ENCODE data around the gene BLNK.

- TF ChIP-seq CTCF (IDR thresholded peaks at IDR 0.05): no peak
- no peak for TF ChIP-seq POLR2A (IDR thresholded peaks at IDR 0.05)
- TF ChIP-seq POLR2AphosphoS5 (IDR thresholded peaks at IDR 0.05): no peak
- TF ChIP-seq EP300 (IDR thresholded peaks at IDR 0.05): no peak
These were observed 82.9 kb downstream of the BLNK start for GRCh38 chr10:96188421-96188820.
